Psoas muscle (tissue), 8 donors: Measurements from ENCODE around the gene ALB. TPM values are rescaled to one million over a fixed set of nuclear protein-coding genes. Genes with fewer than 3 reads are reported as not detected.

Experiments
- ATAC-seq, 4 donors: fragments of 200-7000 bp; cut with Tn5 transposase; one replicate each; pipeline ENCODE4 v1.9.1; 2020; ENCODE audit warnings: moderate library complexity in 3 of 4, mild to moderate bottlenecking in 2 of 4
- DNase-seq, 2 donors: peaks; one replicate each; pipeline ENCODE4 v3.0.0-alpha.2; 2020
- H3K27ac ChIP-seq: fragments of 200-600 bp; one replicate; pipeline ENCODE4 v1.8.0; 2022
- H3K27me3 ChIP-seq, 3 donors: fragments of 200-600 bp in 1 of 3; one replicate each; pipeline versions ENCODE4 v1.6.1 to v1.8.0; 2013 to 2022; ENCODE audit warnings: low read length in 2 of 3, mild to moderate bottlenecking in 2 of 3, moderate library complexity in 1 of 3; ENCODE audit not compliant: insufficient read depth in 3 of 3
- H3K36me3 ChIP-seq, 2 donors: fragments of 200-600 bp in 1 of 2; one replicate each; pipeline versions ENCODE4 v1.6.1 to v1.8.0; 2013 to 2022; ENCODE audit warnings: low read depth in 1 of 2, mild to moderate bottlenecking in 1 of 2, moderate library complexity in 1 of 2; ENCODE audit not compliant: insufficient read depth in 1 of 2
- H3K4me1 ChIP-seq: fragments of 200-600 bp; one replicate; pipeline ENCODE4 v1.8.0; 2022
- H3K4me3 ChIP-seq: fragments of 200-600 bp; one replicate; pipeline ENCODE4 v1.8.0; 2022; ENCODE audit warnings: mild to moderate bottlenecking
- H3K9me3 ChIP-seq: fragments of 200-600 bp; one replicate; pipeline ENCODE4 v1.8.0; 2022
- WGBS, 3 donors: extraction: QIAGEN DNeasy Blood & Tissue Kit; methylation state at CpG; one replicate each; pipeline versions ENCODE4 v1.1.6 to v1.1.7; 2013; 5-methylcytosine and 5-hydroxymethylcytosine counted together
- intact Hi-C, 2 donors: fragments of 100-400 bp; cut with DNase I; formaldehyde crosslinking; loops; one replicate each; pipeline versions ENCODE4 v1.11.0 to v1.14.2; 2022
- polyA plus RNA-seq, 3 donors: library from polyadenylated mRNA; stranded (reverse); fragments of 200-250 nt; gene quantifications; one replicate each; pipeline ENCODE4 v1.2.3, GENCODE V29; 2013
- total RNA-seq, 4 donors: library from RNA; stranded (reverse); fragmentation: NEBNext Ultra II Directional in 2 of 4; extraction: Animal tissue kit (Norgen Biotek cat#: 25700) in 2 of 4; gene quantifications; one replicate each; pipeline versions ENCODE4 v1.2.1 to v1.2.4, GENCODE V29; 2021 to 2023
- TF ChIP-seq, protein P1 (sequence below): fragments of 200-600 bp; IDR thresholded peaks from one replicate; pipeline ENCODE4 v1.8.0; 2022; ENCODE audit warnings: antibody characterized with exemption
- donor health status: healthy with polysubstance abuse.
- donor health status: DM: no; HTN: no; CAD: no; lungs with moderate emphysema.
- donor health status: Bipolar disorder and iron deficiency.
- donor health status: healthy.
- donor health status: DM: yes; HTN: yes; CAD: no.
- donor health status: DM: no; HTN: no; CAD: no.
- donor health status: DM: no; HTN: no; CAD: no.
- donor health status: DM: yes; HTN: yes; CAD: no.

The ALB gene
- total and polyA plus RNA-seq, 7 donors, result 5.4 to 5.9 TPM; not detected in 5

DNA sequence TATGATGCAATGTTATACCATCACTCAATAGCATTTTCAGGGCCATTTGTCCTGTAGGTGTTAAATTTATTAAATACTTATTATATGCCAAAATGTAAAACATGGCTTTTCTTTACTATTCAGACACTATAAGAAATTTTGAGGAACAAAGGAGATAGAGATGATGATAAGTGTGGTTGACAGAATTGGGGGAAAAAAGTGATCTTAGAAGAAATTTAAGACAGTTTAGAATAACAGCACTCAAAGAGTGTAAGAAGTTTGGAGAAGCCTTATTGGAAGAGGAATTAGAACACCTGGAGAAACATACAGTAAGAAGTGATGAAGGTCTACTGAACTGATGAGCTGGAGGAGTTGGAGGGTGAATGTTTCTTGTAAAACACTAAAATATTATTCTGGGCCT is 19.1 kb downstream of the ALB start:
- Histone ChIP-seq H3K36me3 (no peaks in the 10 kb centered on the region), H3K9me3 (no peaks in the 10 kb centered on the region), H3K4me3 (no peak overlapping the region), H3K27me3 (no peaks in the 10 kb centered on the region), H3K4me1 (no peaks in the 10 kb centered on the region), H3K27ac (no peak overlapping the region)
- no peak for DNase-seq
- intact Hi-C loops, result no loop called here
- no peak for ATAC-seq
- TF ChIP-seq, protein P1, sequence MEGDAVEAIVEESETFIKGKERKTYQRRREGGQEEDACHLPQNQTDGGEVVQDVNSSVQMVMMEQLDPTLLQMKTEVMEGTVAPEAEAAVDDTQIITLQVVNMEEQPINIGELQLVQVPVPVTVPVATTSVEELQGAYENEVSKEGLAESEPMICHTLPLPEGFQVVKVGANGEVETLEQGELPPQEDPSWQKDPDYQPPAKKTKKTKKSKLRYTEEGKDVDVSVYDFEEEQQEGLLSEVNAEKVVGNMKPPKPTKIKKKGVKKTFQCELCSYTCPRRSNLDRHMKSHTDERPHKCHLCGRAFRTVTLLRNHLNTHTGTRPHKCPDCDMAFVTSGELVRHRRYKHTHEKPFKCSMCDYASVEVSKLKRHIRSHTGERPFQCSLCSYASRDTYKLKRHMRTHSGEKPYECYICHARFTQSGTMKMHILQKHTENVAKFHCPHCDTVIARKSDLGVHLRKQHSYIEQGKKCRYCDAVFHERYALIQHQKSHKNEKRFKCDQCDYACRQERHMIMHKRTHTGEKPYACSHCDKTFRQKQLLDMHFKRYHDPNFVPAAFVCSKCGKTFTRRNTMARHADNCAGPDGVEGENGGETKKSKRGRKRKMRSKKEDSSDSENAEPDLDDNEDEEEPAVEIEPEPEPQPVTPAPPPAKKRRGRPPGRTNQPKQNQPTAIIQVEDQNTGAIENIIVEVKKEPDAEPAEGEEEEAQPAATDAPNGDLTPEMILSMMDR, result no peak

DNA sequence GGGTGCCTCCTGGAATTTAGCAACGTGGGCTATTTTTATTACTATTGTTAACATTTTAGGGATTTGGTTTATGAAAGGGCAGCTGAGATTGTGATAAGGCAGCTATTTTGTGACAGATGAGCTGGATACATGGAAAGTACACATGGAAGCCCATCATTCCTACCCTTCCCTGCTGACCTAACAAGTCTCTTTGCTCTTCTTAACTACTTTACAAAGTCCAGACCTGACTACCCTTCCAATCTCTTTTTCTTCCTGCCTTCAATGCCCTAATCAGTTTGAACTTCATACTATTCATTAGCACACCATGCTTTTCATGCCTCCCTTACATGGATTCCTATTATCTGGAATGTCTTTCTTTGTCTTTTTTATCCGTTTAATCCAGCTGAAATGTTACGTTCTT is 22.6 kb downstream of the ALB start:
- H3K4me1 ChIP-seq, result no peaks in the 10 kb centered on the region
- H3K27me3 ChIP-seq, result no peaks in the 10 kb centered on the region
- WGBS, 3 donors, result 68 to 75% (median 73%) methylated on average over 3 of the region's 3 CpGs
- no peaks in the 10 kb centered on the region for H3K9me3 ChIP-seq
- ATAC-seq (no peak), DNase-seq (no peak)
- TF ChIP-seq, protein P1, result no peak
- H3K27ac ChIP-seq, result no peak overlapping the region
- intact Hi-C loops, result no loop called here
- no peak overlapping the region for H3K4me3 ChIP-seq
- H3K36me3 ChIP-seq, result no peaks in the 10 kb centered on the region

GRCh38 chr4:73429118-73429517 is 25.0 kb downstream of the ALB start:
- Histone ChIP-seq H3K9me3 (no peaks in the 10 kb centered on the region), H3K4me1 (no peaks in the 10 kb centered on the region), H3K27me3 (no peaks in the 10 kb centered on the region), H3K4me3 (no peak overlapping the region), H3K36me3 (no peaks in the 10 kb centered on the region), H3K27ac (no peak overlapping the region)
- intact Hi-C loops, result no loop called here
- WGBS, 3 donors, result 71 to 81% (median 74%) methylated on average over 2 of the region's 2 CpGs
- DNase-seq, result no peak
- TF ChIP-seq, protein P1, result no peak
- ATAC-seq, result no peak

- no peaks in the 10 kb centered on the region for H3K9me3 ChIP-seq
- H3K4me3 ChIP-seq, result no peak overlapping the region
- ATAC-seq, result no peak
- no peak overlapping the region for H3K27ac ChIP-seq
- no peak for DNase-seq
- no peaks in the 10 kb centered on the region for H3K36me3 ChIP-seq
- 32 to 57% (median 38%) methylated on average over 2 of the region's 2 CpGs for WGBS, 3 donors
- TF ChIP-seq, protein P1, result no peak
- intact Hi-C loops, result no loop called here
- no peaks in the 10 kb centered on the region for H3K27me3 ChIP-seq
- H3K4me1 ChIP-seq, result no peaks in the 10 kb centered on the region
Observed at GRCh38 chr4:73429826-73430587, 25.9 kb downstream of the ALB start.

DNA sequence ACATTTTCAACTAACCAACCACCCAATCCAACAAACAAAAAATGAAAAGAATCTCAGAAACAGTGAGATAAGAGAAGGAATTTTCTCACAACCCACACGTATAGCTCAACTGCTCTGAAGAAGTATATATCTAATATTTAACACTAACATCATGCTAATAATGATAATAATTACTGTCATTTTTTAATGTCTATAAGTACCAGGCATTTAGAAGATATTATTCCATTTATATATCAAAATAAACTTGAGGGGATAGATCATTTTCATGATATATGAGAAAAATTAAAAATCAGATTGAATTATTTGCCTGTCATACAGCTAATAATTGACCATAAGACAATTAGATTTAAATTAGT is 27.7 kb downstream of the ALB start:
- no peaks in the 10 kb centered on the region for H3K36me3 ChIP-seq
- H3K4me1 ChIP-seq, result no peaks in the 10 kb centered on the region
- 59 to 83% (median 79%) methylated on average over 1 of the region's 1 CpG for WGBS, 3 donors
- TF ChIP-seq, protein P1, result no peak
- no peak overlapping the region for H3K4me3 ChIP-seq
- no peaks in the 10 kb centered on the region for H3K27me3 ChIP-seq
- intact Hi-C loops, result no loop called here
- no peaks in the 10 kb centered on the region for H3K9me3 ChIP-seq
- no peak for ATAC-seq
- H3K27ac ChIP-seq, result no peak overlapping the region
- DNase-seq, result no peak
